IPS-18c (cell line): ENCODE measurements around the gene WIF1.

ENCODE experiments used
- H3K4me3 ChIP-seq: 2 replicates; pipeline ENCODE4 v1.7.0; 2013; ENCODE audit warnings: low read depth, mild to moderate bottlenecking, low read length, moderate library complexity; ENCODE audit not compliant: insufficient read depth
- H3K9me3 ChIP-seq: one replicate; pipeline ENCODE4 v1.6.1; 2013; ENCODE audit warnings: mild to moderate bottlenecking, low read length, moderate library complexity; ENCODE audit not compliant: control insufficient read depth, insufficient read depth

WIF1 gene

GRCh38 chr12:65004270-65004669 is 116.8 kb downstream of the WIF1 start:
- H3K4me3 ChIP-seq: no peak overlapping the region
- no peaks in the 10 kb centered on the region for H3K9me3 ChIP-seq
